B cell (primary cell): Measurements from ENCODE around the gene PKNOX2. TPM values are rescaled to one million over a fixed set of nuclear protein-coding genes. Genes with fewer than 3 reads are reported as not detected.

ENCODE experiments used
- ATAC-seq: fragments of 200-7000 bp; cut with Tn5 transposase; one replicate; pipeline ENCODE4 v1.10.0; 2021; ENCODE audit warnings: low read depth, mild to moderate bottlenecking, moderate number of reproducible peaks, moderate library complexity
- CTCF ChIA-PET: fragments of 350-600 bp; sonication (Branson Sonifier 250); formaldehyde crosslinking; loops from one replicate; lab custom pipeline; 2021; ENCODE audit warnings: antibody characterized with exemption, inconsistent platforms; lab: Charles Lee
- POLR2A ChIA-PET: fragments of 350-600 bp; sonication (Branson Sonifier 250); formaldehyde crosslinking; loops from one replicate; lab custom pipeline; 2021; ENCODE audit warnings: antibody characterized with exemption; lab: Charles Lee
- DNase-seq: peaks from one replicate; pipeline ENCODE4 v3.0.0; 2013
- H2AFZ ChIP-seq: 2 replicates; pipeline ENCODE4 v1.6.1; 2012; ENCODE audit warnings: mild to moderate bottlenecking, low read depth, low read length; ENCODE audit not compliant: insufficient read depth, poor library complexity, severe bottlenecking
- H3K27ac ChIP-seq, 2 donors: 1 replicate in 1 of 2; 2 replicates in 1 of 2; pipeline ENCODE4 v1.5.1; 2012 to 2013; ENCODE audit warnings: low read length in 2 of 2, mild to moderate bottlenecking in 2 of 2, moderate library complexity in 1 of 2
- H3K27me3 ChIP-seq, 4 experiments: fragments of 200-600 bp in 1 of 4; sonication (generic) in 1 of 4; replicated peaks in 1 of 4; 1 replicate in 2 of 4; 2 replicates in 2 of 4; pipeline versions ENCODE4 v1.6.1 to v1.7.0; 2013 to 2016; ENCODE audit warnings: low read length in 3 of 4, mild to moderate bottlenecking in 2 of 4, mixed read lengths in 1 of 4, moderate library complexity in 1 of 4; ENCODE audit not compliant: insufficient read depth in 4 of 4, control insufficient read depth in 3 of 4; ENCODE audit errors: control extremely low read depth in 1 of 4
- H3K36me3 ChIP-seq, 2 experiments: replicated peaks in 1 of 2; 1 replicate in 1 of 2; 2 replicates in 1 of 2; pipeline versions ENCODE4 v1.6.1 to v1.7.1; 2013; ENCODE audit warnings: low read length in 1 of 2; ENCODE audit not compliant: insufficient read depth in 2 of 2, control insufficient read depth in 1 of 2; ENCODE audit errors: control extremely low read depth in 1 of 2, extremely low read depth in 1 of 2
- H3K4me1 ChIP-seq, 2 donors: fragments of 200-600 bp in 1 of 2; sonication (generic) in 1 of 2; 1 replicate in 1 of 2; 2 replicates in 1 of 2; pipeline versions ENCODE4 v1.5.1 to v1.6.1; 2013 to 2017; ENCODE audit warnings: low read length in 2 of 2; ENCODE audit not compliant: control insufficient read depth in 2 of 2, insufficient read depth in 2 of 2
- H3K4me2 ChIP-seq: replicated peaks from 2 replicates; pipeline ENCODE3; 2012; ENCODE audit warnings: mild to moderate bottlenecking, low read depth, low read length; ENCODE audit not compliant: poor library complexity, severe bottlenecking
- H3K4me3 ChIP-seq, 5 experiments: fragments of 200-600 bp in 1 of 5; sonication (generic) in 1 of 5; 1 replicate in 3 of 5; 2 replicates in 2 of 5; pipeline versions ENCODE4 v1.5.1 to v1.7.0; 2011 to 2016; ENCODE audit warnings: low read length in 4 of 5, mild to moderate bottlenecking in 4 of 5, low read depth in 2 of 5, control low read depth in 1 of 5, moderate library complexity in 1 of 5; ENCODE audit not compliant: insufficient read depth in 1 of 5; ENCODE audit errors: control extremely low read depth in 1 of 5, extremely low read depth in 1 of 5
- H3K79me2 ChIP-seq: fragments of 200-600 bp; sonication (generic); one replicate; pipeline ENCODE4 v1.6.0; 2016; ENCODE audit warnings: low read length; ENCODE audit not compliant: control insufficient read depth, insufficient read depth
- H3K9ac ChIP-seq: fragments of 200-600 bp; sonication (generic); 2 replicates; pipeline ENCODE4 v1.6.1; 2017; ENCODE audit warnings: mild to moderate bottlenecking, low read length, moderate library complexity
- H3K9me3 ChIP-seq, 3 donors: one replicate each; pipeline versions ENCODE4 v1.6.1 to v1.7.1; 2013; ENCODE audit warnings: low read length in 2 of 3; ENCODE audit not compliant: control insufficient read depth in 2 of 3, insufficient read depth in 1 of 3; ENCODE audit errors: control extremely low read depth in 1 of 3
- H4K20me1 ChIP-seq: 2 replicates; pipeline ENCODE4 v1.6.0; 2012; ENCODE audit warnings: mild to moderate bottlenecking, low read length; ENCODE audit not compliant: insufficient read depth, control insufficient read depth, poor library complexity, severe bottlenecking
- H3K27ac Mint-ChIP-seq: one replicate; pipeline ENCODE4 v1.8.0; 2021; ENCODE audit warnings: mixed read lengths
- H3K27me3 Mint-ChIP-seq: one replicate; pipeline ENCODE4 v1.8.0; 2021; ENCODE audit warnings: mixed read lengths
- H3K4me1 Mint-ChIP-seq: one replicate; pipeline ENCODE4 v1.8.0; 2021; ENCODE audit warnings: mixed read lengths
- H3K4me3 Mint-ChIP-seq: one replicate; pipeline ENCODE4 v1.8.0; 2021; ENCODE audit warnings: mixed read lengths
- H3K9me3 Mint-ChIP-seq: one replicate; pipeline ENCODE4 v1.8.0; 2022; ENCODE audit warnings: mixed read lengths; ENCODE audit not compliant: insufficient read depth
- EZH2 ChIP-seq: IDR thresholded peaks from 2 replicates; pipeline ENCODE4 v1.6.1; 2012; ENCODE audit warnings: borderline replicate concordance, low read depth, mild to moderate bottlenecking, moderate library complexity, low read length; ENCODE audit not compliant: insufficient read depth, poor library complexity, severe bottlenecking
- WGBS: methylation state at CpG from one replicate; pipeline ENCODE4 v1.1.5; 2013; ENCODE audit warnings: missing lambda C conversion rate; ENCODE audit not compliant: insufficient coverage; 5-methylcytosine and 5-hydroxymethylcytosine counted together
- intact Hi-C: fragments of 100-400 bp; cut with micrococcal nuclease; formaldehyde crosslinking; loops from one replicate; pipeline ENCODE4 v1.10.0; 2022
- polyA plus RNA-seq: library from polyadenylated mRNA; depleted of rRNA; stranded (reverse); fragments of >200 nt; gene quantifications from 2 replicates; pipeline ENCODE4 v1.2.3, GENCODE V29; 2012
- total RNA-seq, 2 donors: library from RNA; stranded (reverse); fragments of 120-200 nt in 1 of 2; gene quantifications; 1 replicate in 1 of 2; 2 replicates in 1 of 2; pipeline versions ENCODE4 v1.2.3 to v1.2.4, GENCODE V29; 2013 to 2022
- TF ChIP-seq, protein P1 (sequence below): fragments of 200-600 bp; IDR thresholded peaks from one replicate; pipeline ENCODE4 v1.8.0; 2022; ENCODE audit warnings: antibody characterized with exemption, mild to moderate bottlenecking

The PKNOX2 gene
- total and polyA plus RNA-seq, 2 donors (not counting 1 experiment from before 2014, with no cell fraction given), result not detected

DNA sequence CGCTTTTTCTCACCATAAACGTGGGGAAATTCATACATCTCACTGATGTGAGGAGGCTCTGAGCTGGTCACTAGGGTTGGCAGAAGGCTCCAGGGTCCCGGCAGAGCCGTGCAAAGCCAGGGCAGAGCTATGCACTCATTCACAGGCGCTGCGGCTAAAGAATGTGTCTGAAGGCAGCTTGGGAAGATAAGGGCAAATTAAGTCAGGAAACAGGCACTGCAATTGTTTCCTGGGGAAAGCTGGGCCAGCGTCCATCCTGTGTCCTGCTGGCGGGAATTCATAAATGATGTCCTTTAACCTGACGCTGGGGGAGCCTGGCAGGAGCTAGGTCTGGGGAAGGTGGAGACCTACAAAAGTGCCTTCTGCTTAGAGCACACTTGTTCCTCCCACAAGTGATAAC is 27.6 kb downstream of the PKNOX2 start:
- POLR2A ChIA-PET, result no interaction called here
- no peaks in the 10 kb centered on the region for H3K36me3 ChIP-seq
- H3K27me3 ChIP-seq, result peaks cover 0 to 27% (median 6%) of the 10 kb centered on the region in 4 experiments

DNA sequence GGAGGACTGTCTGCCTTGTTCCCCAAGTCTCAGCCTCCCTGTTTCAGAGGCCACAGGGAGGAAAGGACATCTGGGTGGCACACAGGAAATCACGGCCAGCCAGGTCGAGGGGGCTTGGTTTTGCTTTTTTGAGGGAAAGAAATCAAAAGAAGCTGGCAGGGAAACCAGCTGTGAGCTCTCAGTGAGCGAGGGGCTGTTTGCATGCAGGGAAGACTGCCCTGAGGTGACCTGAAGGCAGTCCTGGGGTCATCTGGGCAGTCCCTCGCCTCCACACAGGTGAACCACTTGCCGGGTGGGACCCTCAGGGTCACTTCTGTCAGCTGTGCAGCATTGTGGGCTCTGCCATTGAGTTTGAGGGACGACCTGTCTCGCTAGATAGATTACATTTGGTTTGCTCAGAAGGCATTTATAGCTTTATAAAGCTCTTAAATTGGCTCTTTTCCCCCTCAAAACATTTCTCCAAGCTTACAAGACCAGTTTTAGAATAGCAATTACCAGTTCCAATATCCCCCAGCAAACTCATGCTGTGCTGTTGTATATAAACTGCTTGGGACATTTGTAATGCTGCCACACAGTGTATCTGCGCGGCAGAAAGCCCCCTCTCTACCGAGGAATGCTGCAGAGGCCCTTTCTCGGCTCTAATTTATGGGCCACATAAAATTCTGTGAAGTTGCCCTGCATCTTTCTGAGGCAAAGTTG is 28.3 kb downstream of the PKNOX2 start:
- Mint-ChIP-seq H3K27me3 (peaks cover 54% of the 10 kb centered on the region), H3K27ac (no peak overlapping the region), H3K4me1 (no peaks in the 10 kb centered on the region), H3K4me3 (no peak overlapping the region), H3K9me3 (peaks cover 3% of the 10 kb centered on the region)
- POLR2A ChIA-PET, result no interaction called here
- Histone ChIP-seq H3K4me1 (no peaks in the 10 kb centered on the region), H3K9me3 (peaks cover 0 to 25% (median 0%) of the 10 kb centered on the region in 3 donors), H2AFZ (no peak overlapping the region), H3K9ac (no peak overlapping the region), H3K27ac (no peak overlapping the region), H3K4me2 (no peak overlapping the region), H3K27me3 (peaks cover 0 to 27% (median 6%) of the 10 kb centered on the region in 4 experiments), H3K36me3 (no peaks in the 10 kb centered on the region), H4K20me1 (no peaks in the 10 kb centered on the region), H3K4me3 (no peak overlapping the region), H3K79me2 (no peaks in the 10 kb centered on the region)
- ATAC-seq (no peak), DNase-seq (no peak)
- 82% methylated on average over 11 of the region's 11 CpGs for WGBS
- CTCF ChIA-PET, result interaction anchor here (0.6 to 1.1 kb wide), 2 partner anchors 31 to 260 kb away, joined by 3 read pairs; no protein-coding TSS in a partner anchor
- TF ChIP-seq EZH2, result no peak
- TF ChIP-seq, protein P1, sequence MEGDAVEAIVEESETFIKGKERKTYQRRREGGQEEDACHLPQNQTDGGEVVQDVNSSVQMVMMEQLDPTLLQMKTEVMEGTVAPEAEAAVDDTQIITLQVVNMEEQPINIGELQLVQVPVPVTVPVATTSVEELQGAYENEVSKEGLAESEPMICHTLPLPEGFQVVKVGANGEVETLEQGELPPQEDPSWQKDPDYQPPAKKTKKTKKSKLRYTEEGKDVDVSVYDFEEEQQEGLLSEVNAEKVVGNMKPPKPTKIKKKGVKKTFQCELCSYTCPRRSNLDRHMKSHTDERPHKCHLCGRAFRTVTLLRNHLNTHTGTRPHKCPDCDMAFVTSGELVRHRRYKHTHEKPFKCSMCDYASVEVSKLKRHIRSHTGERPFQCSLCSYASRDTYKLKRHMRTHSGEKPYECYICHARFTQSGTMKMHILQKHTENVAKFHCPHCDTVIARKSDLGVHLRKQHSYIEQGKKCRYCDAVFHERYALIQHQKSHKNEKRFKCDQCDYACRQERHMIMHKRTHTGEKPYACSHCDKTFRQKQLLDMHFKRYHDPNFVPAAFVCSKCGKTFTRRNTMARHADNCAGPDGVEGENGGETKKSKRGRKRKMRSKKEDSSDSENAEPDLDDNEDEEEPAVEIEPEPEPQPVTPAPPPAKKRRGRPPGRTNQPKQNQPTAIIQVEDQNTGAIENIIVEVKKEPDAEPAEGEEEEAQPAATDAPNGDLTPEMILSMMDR, result no peak
- intact Hi-C loops, result no loop called here

More for the DNA sequence above, 27.6 kb downstream of the PKNOX2 start:
- no peaks in the 10 kb centered on the region for H3K4me1 Mint-ChIP-seq
- Histone ChIP-seq H3K9ac (no peak overlapping the region), H3K4me1 (no peaks in the 10 kb centered on the region), H3K9me3 (peaks cover 0 to 25% (median 0%) of the 10 kb centered on the region in 3 donors), H3K4me3 (no peak overlapping the region), H3K4me2 (no peak overlapping the region), H3K27ac (no peak overlapping the region), H4K20me1 (no peaks in the 10 kb centered on the region), H2AFZ (no peak overlapping the region), H3K79me2 (no peaks in the 10 kb centered on the region)
- H3K27me3 Mint-ChIP-seq, result peaks cover 55% of the 10 kb centered on the region
- H3K9me3 Mint-ChIP-seq, result peaks cover 3% of the 10 kb centered on the region
- TF ChIP-seq EZH2, result no peak
- TF ChIP-seq, protein P1, result no peak
- intact Hi-C loops, result no loop called here
- H3K4me3 Mint-ChIP-seq, result no peak overlapping the region
- no peak overlapping the region for H3K27ac Mint-ChIP-seq
- CTCF ChIA-PET, result interaction anchor here (0.6 to 1.1 kb wide), 2 partner anchors 31 to 261 kb away, joined by 3 read pairs; no protein-coding TSS in a partner anchor
- WGBS, result 3% methylated on average over 7 of the region's 9 CpGs
- DNase-seq (no peak), ATAC-seq (no peak)
